HUES6 (cell line): ENCODE measurements around the gene HCFC1.

Experiments
- H3K27ac ChIP-seq: 2 replicates; pipeline ENCODE4 v1.7.0; 2013; ENCODE audit warnings: low read depth, mild to moderate bottlenecking, low read length, inconsistent platforms
- H3K27me3 ChIP-seq: 2 replicates; pipeline ENCODE4 v1.6.1; 2013; ENCODE audit warnings: low read length; ENCODE audit not compliant: control insufficient read depth, insufficient read depth
- H3K36me3 ChIP-seq: 2 replicates; pipeline ENCODE4 v1.6.1; 2013; ENCODE audit warnings: low read length; ENCODE audit not compliant: control insufficient read depth, insufficient read depth
- H3K4me1 ChIP-seq: 2 replicates; pipeline ENCODE4 v1.6.1; 2013; ENCODE audit warnings: low read length; ENCODE audit not compliant: control insufficient read depth, insufficient read depth
- H3K4me3 ChIP-seq: 2 replicates; pipeline ENCODE4 v1.5.1; 2013; ENCODE audit warnings: low read depth, low read length
- H3K9ac ChIP-seq: one replicate; pipeline ENCODE4 v1.6.1; 2013; ENCODE audit warnings: mild to moderate bottlenecking, low read length
- H3K9me3 ChIP-seq: 2 replicates; pipeline ENCODE4 v1.6.1; 2013; ENCODE audit warnings: low read depth, low read length; ENCODE audit not compliant: control insufficient read depth, insufficient read depth

The HCFC1 gene

DNA sequence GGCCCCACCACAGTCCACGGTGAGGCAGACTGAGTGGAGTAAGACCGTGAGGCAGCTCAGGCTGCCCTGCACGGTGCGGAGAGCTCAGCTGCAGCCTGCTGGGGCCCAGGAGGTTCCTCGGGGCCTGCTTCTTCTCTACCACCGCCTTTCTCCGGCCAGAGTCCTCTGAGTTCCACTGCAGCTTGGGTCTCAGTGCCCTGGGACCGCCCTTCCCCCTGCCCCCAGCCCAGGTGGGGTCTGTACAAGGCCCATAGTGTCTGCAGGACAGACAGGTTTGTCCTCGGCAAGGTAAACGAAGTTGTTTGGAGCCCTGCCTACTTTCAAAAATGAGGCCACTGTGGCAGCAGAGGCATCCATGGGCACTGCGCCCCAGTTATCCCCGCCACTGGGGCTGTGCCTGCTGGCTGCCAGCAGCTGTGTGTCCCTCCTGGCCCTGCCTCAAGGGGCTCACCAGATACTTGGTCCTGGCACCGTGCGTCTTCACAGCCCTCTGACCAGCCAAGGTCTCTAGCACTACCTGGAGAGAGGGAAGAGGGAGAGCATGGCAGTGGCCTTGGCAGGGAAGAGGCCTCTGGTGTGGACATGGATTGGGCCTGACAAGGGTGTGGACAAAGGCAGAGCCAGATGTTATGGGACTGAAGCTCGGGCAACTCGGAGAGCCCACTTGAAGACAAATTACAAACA lies 44.1 kb upstream of the HCFC1 start:
- Histone ChIP-seq H3K36me3 (peaks cover 38% of the 10 kb centered on the region), H3K4me1 (peaks cover 41% of the 10 kb centered on the region; the same call in 1 of the 2 replicates), H3K27me3 (no peaks in the 10 kb centered on the region), H3K9ac (peak overlapping the region; percentile 16), H3K4me3 (no peak overlapping the region), H3K9me3 (peaks cover 13% of the 10 kb centered on the region; the same call in 1 of the 2 replicates), H3K27ac (no peak overlapping the region)

DNA sequence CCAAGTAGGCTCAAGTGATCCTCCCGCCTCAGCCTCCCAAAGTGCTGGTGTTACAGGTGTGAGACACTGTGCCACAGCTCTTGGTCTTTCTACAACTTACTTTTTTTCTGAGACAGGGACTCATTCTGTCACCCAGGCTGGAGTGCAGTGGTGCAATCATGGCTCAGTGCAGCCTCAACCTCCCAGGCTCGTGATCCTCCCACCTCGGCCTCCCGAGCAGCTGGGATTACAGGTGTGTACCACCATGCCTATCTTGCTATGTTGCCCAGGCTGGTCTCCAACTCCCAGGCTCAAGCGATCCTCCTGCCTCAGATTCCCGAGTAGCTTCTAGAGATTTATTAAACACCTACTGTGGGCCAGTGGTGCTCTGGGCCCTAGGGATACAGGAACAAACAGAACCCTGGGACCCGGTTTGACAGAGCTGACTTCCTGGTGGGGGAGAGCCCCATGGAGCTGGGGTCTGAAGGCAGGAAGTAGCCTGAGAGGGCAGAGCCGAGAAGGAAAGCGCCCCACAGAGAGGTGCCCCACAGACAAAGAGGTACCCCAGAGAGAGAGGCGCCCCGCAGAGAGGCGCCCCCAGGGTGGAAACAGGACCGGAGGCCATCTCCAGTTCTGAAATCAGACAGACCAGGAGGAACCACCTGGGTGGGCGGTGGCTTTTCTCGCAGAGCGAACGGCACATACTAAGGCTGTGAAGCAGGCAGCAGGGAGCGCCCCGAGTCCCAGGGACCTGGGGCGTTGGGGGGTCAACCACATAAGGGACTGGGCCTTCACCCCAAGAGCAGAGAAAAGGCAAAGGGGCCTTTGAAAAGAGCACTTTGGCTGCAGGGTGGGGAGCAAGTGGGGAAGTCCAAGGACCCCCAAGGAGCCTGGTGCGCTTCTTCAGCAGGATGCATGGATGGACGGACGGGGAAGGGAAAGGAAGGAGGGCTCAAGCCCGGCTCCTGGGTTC lies 43.1 kb upstream of the HCFC1 start:
- Histone ChIP-seq H3K27me3 (no peaks in the 10 kb centered on the region), H3K9ac (no peak overlapping the region), H3K36me3 (peaks cover 45% of the 10 kb centered on the region), H3K9me3 (peaks cover 17% of the 10 kb centered on the region; the same call in 1 of the 2 replicates), H3K4me3 (no peak overlapping the region), H3K27ac (no peak overlapping the region), H3K4me1 (peaks cover 35% of the 10 kb centered on the region; the same call in 1 of the 2 replicates)

DNA sequence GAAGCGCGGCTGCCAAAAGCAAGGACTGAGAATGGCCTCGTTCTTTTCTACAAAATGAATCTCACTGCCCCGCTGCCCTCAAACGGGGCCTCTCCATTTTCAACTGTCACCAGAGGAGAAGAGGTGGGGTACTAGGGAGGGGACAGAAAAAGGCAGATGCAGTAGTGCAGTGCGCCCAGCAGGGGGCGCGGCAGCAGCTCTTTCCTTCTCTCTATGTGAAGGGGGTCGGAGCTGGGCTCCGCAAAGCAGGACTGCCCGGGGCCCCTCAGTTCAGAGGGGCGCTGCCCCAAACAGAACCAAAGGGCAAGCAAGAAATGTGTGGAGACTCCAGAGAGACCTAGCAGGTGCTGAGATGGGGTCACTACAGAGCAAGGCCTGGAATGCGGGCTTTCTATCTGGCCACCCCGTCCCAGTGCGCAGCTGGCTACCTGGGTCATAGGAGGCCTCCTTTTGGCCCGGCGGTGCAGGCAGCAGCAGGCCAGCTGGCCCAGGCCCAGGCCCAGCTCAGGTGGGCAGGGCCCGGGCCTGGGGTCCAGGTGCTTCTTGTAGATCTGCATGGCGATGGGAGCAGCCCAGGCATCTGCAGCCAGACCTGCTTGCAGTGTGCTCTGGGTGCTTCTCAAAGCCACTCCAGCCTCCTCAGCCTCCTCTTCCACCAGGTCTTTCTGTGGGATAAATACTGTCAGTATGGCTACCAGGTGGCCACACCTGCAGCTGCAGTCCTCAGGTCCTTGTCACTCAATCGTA lies 42.2 kb upstream of the HCFC1 start:
- no peak overlapping the region for H3K9ac ChIP-seq
- H3K4me3 ChIP-seq, result no peak overlapping the region
- no peak overlapping the region for H3K27ac ChIP-seq
- H3K36me3 ChIP-seq, result peaks cover 45% of the 10 kb centered on the region
- H3K27me3 ChIP-seq, result no peaks in the 10 kb centered on the region
- H3K4me1 ChIP-seq, result peaks cover 32% of the 10 kb centered on the region; the same call in 1 of the 2 replicates
- peaks cover 17% of the 10 kb centered on the region; the same call in 1 of the 2 replicates for H3K9me3 ChIP-seq

DNA sequence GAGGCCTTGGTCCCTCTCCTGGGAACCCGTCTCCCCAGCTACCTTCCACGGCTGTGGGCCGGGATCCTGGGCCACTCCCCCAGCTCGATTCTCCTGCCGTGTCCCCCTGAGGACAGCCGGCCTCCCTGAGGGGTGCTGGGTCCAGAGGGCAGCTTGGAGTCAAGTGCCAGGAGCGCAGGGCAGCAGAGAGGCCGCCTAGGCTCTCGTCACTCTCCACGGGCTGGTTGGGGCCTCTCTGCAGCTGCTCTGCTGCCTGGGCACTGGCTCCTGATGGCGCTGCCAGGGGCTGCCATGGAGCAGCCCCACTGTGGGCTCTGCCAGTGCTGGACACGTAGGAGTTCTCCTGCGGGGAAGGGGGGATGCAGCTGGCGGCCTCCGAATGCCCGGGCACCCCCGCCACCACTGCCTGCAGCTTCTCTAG lies 41.4 kb upstream of the HCFC1 start:
- H3K9me3 ChIP-seq, result peaks cover 14% of the 10 kb centered on the region; the same call in 1 of the 2 replicates
- H3K36me3 ChIP-seq, result peaks cover 40% of the 10 kb centered on the region
- H3K4me3 ChIP-seq, result no peak overlapping the region
- H3K27ac ChIP-seq, result no peak overlapping the region
- no peak overlapping the region for H3K9ac ChIP-seq
- no peaks in the 10 kb centered on the region for H3K27me3 ChIP-seq
- H3K4me1 ChIP-seq, result peaks cover 27% of the 10 kb centered on the region; the same call in 1 of the 2 replicates

DNA sequence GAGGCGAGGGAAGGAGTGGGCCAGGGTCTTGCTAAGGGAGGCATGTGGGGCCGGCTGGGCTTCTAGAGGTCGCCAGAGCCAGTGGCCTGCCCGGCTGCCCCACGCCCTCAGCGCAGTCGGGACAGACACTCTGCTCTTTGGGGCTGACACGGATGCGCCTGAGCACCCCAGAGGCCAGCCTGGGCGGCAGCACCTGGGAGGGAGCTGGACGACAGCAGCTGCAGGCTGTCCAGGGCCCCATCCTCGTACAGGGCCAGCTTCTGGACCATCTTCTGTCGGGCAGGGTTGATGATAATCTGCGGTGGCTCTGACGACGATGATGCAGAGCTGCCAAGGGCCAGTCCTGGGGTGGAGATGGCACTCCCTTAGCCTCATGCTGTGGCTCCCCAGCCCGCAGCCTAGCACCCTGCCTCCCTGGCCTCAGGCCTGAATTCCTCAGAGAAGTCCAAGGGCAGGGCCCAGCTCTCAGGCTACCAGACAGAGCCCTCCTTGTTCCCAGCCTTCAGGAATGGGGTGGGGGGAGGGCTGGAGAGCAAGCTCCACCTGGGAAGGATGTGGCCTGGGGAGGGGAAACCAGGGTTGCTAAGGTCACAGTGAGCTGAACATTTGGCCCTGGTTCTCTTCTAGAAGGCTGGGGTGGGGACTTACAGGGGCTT lies 40.8 kb upstream of the HCFC1 start:
- peaks cover 14% of the 10 kb centered on the region; the same call in 1 of the 2 replicates for H3K9me3 ChIP-seq
- H3K36me3 ChIP-seq, result peaks cover 37% of the 10 kb centered on the region
- no peak overlapping the region for H3K4me3 ChIP-seq
- H3K9ac ChIP-seq, result no peak overlapping the region
- H3K4me1 ChIP-seq, result peaks cover 27% of the 10 kb centered on the region; the same call in 1 of the 2 replicates
- H3K27ac ChIP-seq, result no peak overlapping the region
- no peaks in the 10 kb centered on the region for H3K27me3 ChIP-seq

DNA sequence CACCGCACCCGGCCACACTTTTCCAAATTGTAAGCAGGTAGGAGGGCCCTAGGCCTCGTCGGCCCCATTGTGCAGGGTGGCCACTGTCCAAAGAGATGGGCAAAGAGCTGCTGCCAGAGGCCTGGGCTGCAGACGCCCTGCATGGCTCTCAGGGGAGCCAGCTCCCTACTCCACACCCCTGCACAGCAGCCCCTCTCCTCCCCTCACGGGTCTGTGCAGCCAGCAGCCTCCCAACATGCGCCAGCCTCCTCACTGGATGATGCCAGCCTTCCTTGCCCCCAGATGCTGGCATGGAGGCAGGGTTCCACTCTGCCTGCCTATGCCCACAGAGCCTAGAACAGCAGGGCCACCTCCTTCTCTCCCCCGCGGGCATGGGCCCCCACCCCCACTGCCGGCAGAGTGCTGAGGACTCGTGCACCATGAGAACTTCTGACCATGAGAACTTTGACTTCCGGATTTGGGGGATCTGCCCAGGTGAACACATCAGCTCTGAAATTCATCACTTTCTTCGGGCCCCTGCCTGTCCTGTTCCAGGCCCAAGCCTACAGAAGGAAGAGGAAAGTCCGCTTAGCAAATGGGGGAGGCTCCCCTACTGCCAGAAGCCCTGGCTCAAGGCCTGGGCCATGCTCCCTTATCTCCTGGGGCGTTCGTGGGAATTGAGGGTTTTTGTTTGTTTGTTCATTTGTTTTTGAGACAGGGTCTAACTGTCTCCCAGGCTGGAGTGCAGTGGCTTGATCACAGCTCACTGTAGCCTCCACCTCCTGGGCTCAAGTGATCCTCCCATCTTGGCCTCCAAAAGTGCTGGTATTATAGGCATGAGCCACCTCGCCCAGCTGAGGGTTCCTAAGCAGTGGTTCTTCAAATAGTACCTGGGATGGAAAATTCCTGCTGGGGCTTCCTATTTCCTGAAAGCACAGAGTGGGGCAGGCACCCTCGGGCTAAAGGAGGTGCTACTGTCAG lies 40.0 kb upstream of the HCFC1 start:
- peaks cover 14% of the 10 kb centered on the region; the same call in 1 of the 2 replicates for H3K9me3 ChIP-seq
- no peak overlapping the region for H3K9ac ChIP-seq
- peaks cover 27% of the 10 kb centered on the region; the same call in 1 of the 2 replicates for H3K4me1 ChIP-seq
- no peak overlapping the region for H3K4me3 ChIP-seq
- no peak overlapping the region for H3K27ac ChIP-seq
- peaks cover 30% of the 10 kb centered on the region for H3K36me3 ChIP-seq
- no peaks in the 10 kb centered on the region for H3K27me3 ChIP-seq

DNA sequence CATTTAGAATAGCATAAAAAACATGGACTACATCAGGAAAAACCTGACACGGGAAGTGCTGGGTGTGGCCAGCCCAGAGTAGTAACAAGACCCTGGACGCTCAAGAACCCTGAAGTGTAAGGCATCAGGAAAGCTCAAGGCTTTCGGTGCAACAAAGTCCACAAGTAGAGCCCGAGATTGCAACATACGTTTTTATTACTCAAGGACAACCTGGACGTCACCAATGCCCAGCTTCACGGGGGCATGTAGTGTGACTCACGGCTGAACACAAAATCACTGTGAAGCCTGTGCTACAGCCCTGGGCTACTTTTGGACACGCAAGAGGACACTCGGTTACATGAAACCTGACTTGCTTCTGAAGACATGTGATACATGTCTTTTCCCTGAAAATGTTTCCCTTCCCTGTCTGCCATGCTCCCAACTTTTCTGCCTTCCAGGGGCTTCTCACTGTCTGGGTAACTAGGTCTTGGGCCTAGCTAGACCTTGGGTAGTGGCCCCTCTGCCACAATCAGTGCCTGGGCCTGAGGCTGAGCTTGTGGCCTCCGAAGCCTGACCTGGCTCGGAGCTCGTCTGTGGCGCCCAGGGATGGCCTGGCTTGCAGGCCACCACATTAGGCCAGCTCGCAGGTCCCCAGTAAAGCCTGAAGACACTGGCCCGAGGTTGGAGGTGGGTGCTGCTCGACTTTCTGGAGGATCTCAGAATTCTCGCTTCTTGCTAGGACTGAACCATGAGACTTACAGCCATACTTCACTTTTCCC lies 38.9 kb upstream of the HCFC1 start:
- H3K4me1 ChIP-seq, result peaks cover 22% of the 10 kb centered on the region; the same call in 1 of the 2 replicates
- H3K4me3 ChIP-seq, result no peak overlapping the region
- peaks cover 22% of the 10 kb centered on the region for H3K36me3 ChIP-seq
- H3K27me3 ChIP-seq, result no peaks in the 10 kb centered on the region
- H3K9ac ChIP-seq, result no peak overlapping the region
- H3K9me3 ChIP-seq, result peaks cover 14% of the 10 kb centered on the region; the same call in 1 of the 2 replicates
- H3K27ac ChIP-seq, result no peak overlapping the region

DNA sequence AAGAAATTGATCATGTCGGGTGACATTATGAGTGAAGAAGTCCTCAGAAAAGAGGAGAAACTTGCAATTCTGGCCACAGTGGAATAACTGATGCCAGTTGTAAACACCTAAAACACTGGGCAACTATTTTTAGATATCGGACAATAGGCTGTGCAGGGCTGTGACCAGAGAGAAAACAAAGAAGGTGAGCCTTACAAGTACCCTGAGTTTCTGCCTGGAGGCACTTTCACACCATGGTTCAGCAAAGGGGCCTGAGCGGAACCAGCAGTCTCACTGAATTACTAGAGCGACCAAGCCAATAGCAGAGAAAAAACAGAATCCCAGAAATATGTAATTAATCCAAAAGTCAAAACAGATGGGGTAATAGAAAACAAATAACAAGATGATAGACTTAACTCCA lies 36.9 kb upstream of the HCFC1 start:
- Histone ChIP-seq H3K9ac (no peak overlapping the region), H3K36me3 (peaks cover 21% of the 10 kb centered on the region), H3K27me3 (no peaks in the 10 kb centered on the region), H3K4me3 (no peak overlapping the region), H3K4me1 (peaks cover 14% of the 10 kb centered on the region; the same call in 1 of the 2 replicates), H3K27ac (no peak overlapping the region), H3K9me3 (peaks cover 14% of the 10 kb centered on the region; the same call in 1 of the 2 replicates)

DNA sequence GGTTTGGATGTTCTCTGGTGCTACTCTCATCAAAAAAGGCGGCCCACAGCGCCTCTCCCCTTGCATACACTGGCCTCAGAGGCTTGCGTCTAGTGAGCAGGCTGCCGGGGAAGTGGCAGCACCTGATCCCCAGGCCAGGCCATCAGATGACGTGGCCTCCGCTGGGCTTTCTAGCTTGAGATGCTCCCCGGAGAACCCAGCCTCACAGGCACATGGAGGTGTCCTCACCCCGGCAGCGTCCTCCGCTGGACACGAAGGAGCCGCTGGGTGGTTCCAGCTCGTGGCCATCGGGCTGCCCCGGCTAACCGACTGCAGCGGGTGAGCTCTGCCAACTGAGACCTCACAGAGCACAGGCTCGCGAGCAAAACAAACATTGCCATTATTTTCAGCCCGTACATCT lies 35.3 kb upstream of the HCFC1 start:
- Histone ChIP-seq H3K4me1 (peaks cover 6% of the 10 kb centered on the region), H3K4me3 (no peak overlapping the region), H3K27ac (no peak overlapping the region), H3K9me3 (peaks cover 13% of the 10 kb centered on the region; the same call in 1 of the 2 replicates), H3K36me3 (peaks cover 14% of the 10 kb centered on the region), H3K9ac (no peak overlapping the region), H3K27me3 (no peaks in the 10 kb centered on the region)
